GM12891 (cell line): Measurements from ENCODE around the gene CEACAM20.
"Not testable (repeated sequence)": the region's sequence is repeated elsewhere in the genome, so short reads cannot be mapped to it uniquely, and the experiment has no call there.

ENCODE experiments used
- DNase-seq: peaks from one replicate; pipeline ENCODE4 v3.0.0; 2011; ENCODE audit warnings: low spot score; ENCODE audit not compliant: insufficient read length
- FAIRE-seq: peaks from 2 replicates; lab custom pipeline; 2011; peaks lifted over from hg19 to GRCh38; lab: Jason Lieb, UNC
- PAX5 ChIP-seq: IDR thresholded peaks from 2 replicates; pipeline ENCODE4 v1.6.1; 2011; ENCODE audit warnings: low read length, moderate library complexity, mild to moderate bottlenecking; ENCODE audit not compliant: insufficient read depth, severe bottlenecking
- POLR2A ChIP-seq: IDR thresholded peaks from 2 replicates; pipeline ENCODE4 v1.6.1; 2011; ENCODE audit warnings: low read depth, low read length, control low read depth
- POLR2AphosphoS5 ChIP-seq: IDR thresholded peaks from 2 replicates; pipeline ENCODE4 v1.6.1; 2011; ENCODE audit warnings: low read depth, low read length, control low read depth
- POU2F2 ChIP-seq: IDR thresholded peaks from 2 replicates; pipeline ENCODE4 v1.6.1; 2011; ENCODE audit warnings: low read depth, mild to moderate bottlenecking, control low read depth, low read length, moderate library complexity
- SPI1 ChIP-seq: IDR thresholded peaks from 2 replicates; pipeline ENCODE4 v1.6.1; 2011; ENCODE audit warnings: low read depth, low read length, control low read depth
- TAF1 ChIP-seq: IDR thresholded peaks from 2 replicates; pipeline ENCODE4 v1.6.1; 2011; ENCODE audit warnings: low read depth, low read length, control low read depth

CEACAM20 gene

GRCh38 chr19:44570984-44571684, 41.7 kb upstream of the CEACAM20 start:
- FAIRE-seq (no peak), DNase-seq (peak; percentile 37)
- no peak for TF ChIP-seq SPI1
- no peak for TF ChIP-seq POLR2AphosphoS5
- TF ChIP-seq TAF1 = no peak
- no peak for TF ChIP-seq PAX5
- no peak for TF ChIP-seq POU2F2
- TF ChIP-seq POLR2A = no peak

GRCh38 chr19:44570603-44570983, 41.1 kb upstream of the CEACAM20 start:
- FAIRE-seq (no peak), DNase-seq (no peak)
- TF ChIP-seq POU2F2 = no peak
- no peak for TF ChIP-seq SPI1
- TF ChIP-seq POLR2A = no peak
- no peak for TF ChIP-seq TAF1
- no peak for TF ChIP-seq PAX5
- no peak for TF ChIP-seq POLR2AphosphoS5

DNA sequence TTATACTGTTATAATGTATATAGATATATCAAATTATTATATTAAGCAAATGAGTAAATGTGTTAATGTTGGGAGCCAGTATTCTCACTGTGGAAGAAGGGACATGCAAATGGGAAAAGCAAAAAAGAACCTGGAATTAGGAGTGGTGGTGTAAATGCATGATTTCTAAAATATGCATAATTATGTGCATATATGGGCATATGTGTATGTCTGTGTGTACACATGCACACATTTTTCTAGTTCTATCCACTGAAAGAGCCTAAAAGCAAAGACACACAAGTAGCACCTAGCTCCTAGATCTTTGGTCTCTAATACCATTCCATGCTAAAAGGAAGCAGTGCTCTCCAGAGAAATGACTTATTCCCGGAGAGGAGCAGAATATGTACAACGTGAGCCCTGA, 38.3 kb upstream of the CEACAM20 start:
- no peak for FAIRE-seq
- TF ChIP-seq PAX5 (no peak), TAF1 (no peak), POLR2A (no peak), POU2F2 (no peak), POLR2AphosphoS5 (no peak), SPI1 (no peak)
- no peak for DNase-seq

DNA sequence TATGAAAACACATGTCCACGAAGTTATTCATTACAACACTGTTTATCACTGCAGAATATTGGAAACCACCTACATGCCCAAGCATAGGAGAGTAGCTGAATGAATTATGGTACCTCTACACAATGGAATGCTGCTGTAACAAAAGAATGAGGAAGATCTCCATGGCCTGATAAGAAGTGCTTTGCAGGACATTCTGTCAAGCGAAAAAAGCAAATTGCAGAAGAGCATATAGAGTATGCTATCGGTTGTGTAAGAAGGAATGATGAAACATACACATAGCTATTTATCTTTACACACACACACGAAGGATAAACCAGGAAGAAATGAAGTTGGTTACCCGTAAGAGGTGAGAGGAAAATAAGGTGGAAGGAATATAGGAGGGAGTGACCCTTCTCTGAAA, 37.5 kb upstream of the CEACAM20 start:
- FAIRE-seq = no peak
- DNase-seq = no peak
- no peak for TF ChIP-seq PAX5
- TF ChIP-seq POLR2A = no peak
- TF ChIP-seq POU2F2 = no peak
- TF ChIP-seq POLR2AphosphoS5 = no peak
- TF ChIP-seq SPI1 = no peak
- TF ChIP-seq TAF1 = no peak

DNA sequence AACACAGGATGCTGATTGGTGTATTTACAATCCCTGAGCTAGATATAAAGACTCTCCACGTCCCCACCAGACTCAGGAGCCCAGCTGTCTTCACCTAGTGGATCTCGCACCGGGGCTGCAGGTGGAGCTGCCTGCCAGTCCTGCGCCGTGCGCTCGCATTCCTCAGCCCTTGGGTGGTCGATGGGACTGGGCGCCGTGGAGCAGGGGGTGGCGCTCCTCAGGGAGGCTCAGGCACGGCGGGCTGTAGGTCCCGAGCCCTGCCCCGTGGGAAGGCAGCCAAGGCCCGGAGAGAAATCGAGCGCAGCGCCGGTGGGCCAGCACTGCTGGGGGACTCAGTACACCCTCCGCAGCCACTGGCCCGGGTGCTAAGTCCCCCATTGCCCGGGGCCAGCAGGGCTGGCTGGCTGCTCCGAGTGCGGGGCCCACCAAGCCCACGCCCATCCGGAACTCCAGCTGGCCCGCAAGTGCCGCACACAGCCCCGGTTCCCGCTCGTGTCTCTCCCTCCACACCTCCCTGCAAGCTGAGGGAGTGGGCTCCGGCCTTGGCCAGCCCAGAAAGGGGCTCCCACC, 33.7 kb upstream of the CEACAM20 start:
- DNase-seq, FAIRE-seq: not testable (repeated sequence)

GRCh38 chr19:44557933-44558332, 28.5 kb upstream of the CEACAM20 start:
- TF ChIP-seq POLR2A = no peak
- no peak for TF ChIP-seq POU2F2
- no peak for TF ChIP-seq PAX5
- no peak for TF ChIP-seq SPI1
- TF ChIP-seq TAF1 = no peak
- no peak for TF ChIP-seq POLR2AphosphoS5
- FAIRE-seq (no peak), DNase-seq (no peak)

GRCh38 chr19:44554641-44555246, 25.3 kb upstream of the CEACAM20 start:
- DNase-seq (no peak), FAIRE-seq (no peak)
- no peak for TF ChIP-seq TAF1
- no peak for TF ChIP-seq POLR2A
- TF ChIP-seq POU2F2 = no peak
- no peak for TF ChIP-seq POLR2AphosphoS5
- TF ChIP-seq PAX5 = no peak

- DNase-seq (no peak), FAIRE-seq (no peak)
- no peak for TF ChIP-seq POLR2A
- TF ChIP-seq POU2F2 = no peak
- TF ChIP-seq TAF1 = no peak
- no peak for TF ChIP-seq PAX5
- TF ChIP-seq POLR2AphosphoS5 = no peak
- no peak for TF ChIP-seq SPI1
Measured at GRCh38 chr19:44553478-44554171, 24.1 kb upstream of the CEACAM20 start.

GRCh38 chr19:44552324-44552723, 22.8 kb upstream of the CEACAM20 start:
- TF ChIP-seq SPI1 (no peak), TAF1 (no peak), PAX5 (no peak), POLR2A (no peak), POLR2AphosphoS5 (no peak), POU2F2 (no peak)
- FAIRE-seq = peak; percentile 41
- peak; percentile 17 for DNase-seq
